22Rv1 (cell line): Measurements from ENCODE around the gene EHBP1.

ENCODE experiments used
- ZFX ChIP-seq: fragments of 450-650 bp; IDR thresholded peaks from 2 replicates; pipeline ENCODE4 v1.6.1; 2017; ENCODE audit warnings: antibody characterized with exemption, borderline replicate concordance
- TF ChIP-seq, protein P1 (sequence below): fragments of 450-650 bp; IDR thresholded peaks from 2 replicates; pipeline ENCODE4 v1.5.1; 2017; ENCODE audit warnings: mild to moderate bottlenecking

DNA sequence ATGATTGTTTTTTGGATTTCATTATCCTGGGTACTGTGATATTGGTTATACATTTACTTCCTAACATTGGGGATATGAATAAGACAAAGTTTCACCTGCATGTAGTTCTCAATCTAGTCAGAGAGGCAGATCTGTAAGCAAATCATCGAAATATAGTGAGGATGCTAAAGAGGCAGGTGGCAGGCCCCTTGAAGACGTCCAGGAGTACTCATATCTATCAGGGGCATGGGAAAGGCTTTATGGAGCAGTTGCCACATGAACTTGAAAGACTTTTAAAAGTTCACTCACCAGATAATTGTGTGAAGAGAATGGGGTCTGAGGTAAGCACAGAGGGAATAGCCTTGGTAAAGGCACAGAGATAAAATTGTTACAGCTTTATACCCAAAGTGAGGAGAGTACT is 78.8 kb downstream of the EHBP1 start:
- TF ChIP-seq, protein P1, sequence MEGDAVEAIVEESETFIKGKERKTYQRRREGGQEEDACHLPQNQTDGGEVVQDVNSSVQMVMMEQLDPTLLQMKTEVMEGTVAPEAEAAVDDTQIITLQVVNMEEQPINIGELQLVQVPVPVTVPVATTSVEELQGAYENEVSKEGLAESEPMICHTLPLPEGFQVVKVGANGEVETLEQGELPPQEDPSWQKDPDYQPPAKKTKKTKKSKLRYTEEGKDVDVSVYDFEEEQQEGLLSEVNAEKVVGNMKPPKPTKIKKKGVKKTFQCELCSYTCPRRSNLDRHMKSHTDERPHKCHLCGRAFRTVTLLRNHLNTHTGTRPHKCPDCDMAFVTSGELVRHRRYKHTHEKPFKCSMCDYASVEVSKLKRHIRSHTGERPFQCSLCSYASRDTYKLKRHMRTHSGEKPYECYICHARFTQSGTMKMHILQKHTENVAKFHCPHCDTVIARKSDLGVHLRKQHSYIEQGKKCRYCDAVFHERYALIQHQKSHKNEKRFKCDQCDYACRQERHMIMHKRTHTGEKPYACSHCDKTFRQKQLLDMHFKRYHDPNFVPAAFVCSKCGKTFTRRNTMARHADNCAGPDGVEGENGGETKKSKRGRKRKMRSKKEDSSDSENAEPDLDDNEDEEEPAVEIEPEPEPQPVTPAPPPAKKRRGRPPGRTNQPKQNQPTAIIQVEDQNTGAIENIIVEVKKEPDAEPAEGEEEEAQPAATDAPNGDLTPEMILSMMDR, result no peak
- no peak for TF ChIP-seq ZFX
